ENCODE measurements around the gene PTH1R. TPM values are rescaled to one million over a fixed set of nuclear protein-coding genes. Genes with fewer than 3 reads are reported as not detected.

The PTH1R gene
- polyA plus RNA-seq, 1 donor (not counting 4 experiments of a cell fraction or from before 2014, with no cell fraction given): not detected

DNA sequence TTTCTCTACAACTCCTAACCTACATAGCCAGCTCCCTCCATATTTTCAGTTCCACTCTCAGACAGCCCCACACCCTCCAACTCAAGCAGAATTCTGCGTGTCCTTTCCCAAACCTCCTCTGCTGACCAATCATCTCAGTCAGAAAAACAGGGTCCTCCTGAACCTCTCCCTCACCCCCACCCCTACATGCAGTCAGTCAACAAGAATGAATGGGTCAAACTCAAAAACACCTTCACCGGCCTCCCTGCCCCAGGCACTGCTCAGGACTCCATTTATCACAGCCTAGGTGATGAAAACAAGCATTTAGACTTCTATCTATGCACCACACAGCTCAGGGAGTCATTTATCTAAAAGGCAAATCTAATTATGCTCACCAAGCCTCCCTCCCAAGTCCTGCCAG is 46.7 kb upstream of the PTH1R start:
- H3K79me2 ChIP-seq (ENCODE audit: control insufficient read depth, insufficient read depth, low read length): no peaks in the 10 kb centered on the region
- H4K20me1 ChIP-seq (ENCODE audit: control insufficient read depth, extremely low read depth, insufficient read depth, low read length): no peaks in the 10 kb centered on the region
- no peak overlapping the region for H3K27ac ChIP-seq (ENCODE audit: control insufficient read depth, insufficient read depth, low read length)
- no peaks in the 10 kb centered on the region for H3K9me3 ChIP-seq (ENCODE audit: control insufficient read depth, low read depth, low read length)
- no peak overlapping the region for H3K4me3 ChIP-seq (ENCODE audit: control insufficient read depth in 2 of 3, extremely low read depth in 1 of 3, insufficient read depth in 2 of 3, low read depth in 1 of 3, low read length in 3 of 3)
- TF ChIP-seq EZH2 (IDR thresholded peaks at IDR 0.05; ENCODE audit: low read length) (no peak), CTCF (optimal IDR thresholded peaks at IDR 0.05 in 1 of 3, IDR thresholded peaks at IDR 0.05 in 1 of 3, conservative IDR thresholded peaks at IDR 0.05 in 1 of 3; ENCODE audit: extremely low read depth in 1 of 3, insufficient read depth in 2 of 3, low read length in 3 of 3) (no peak)
- DNase-seq (ENCODE audit: low read depth, low spot score) (no peak), FAIRE-seq (no peak)
- H3K9ac ChIP-seq (ENCODE audit: control insufficient read depth, extremely low read depth, insufficient read depth, low read length): no peak overlapping the region
- no peaks in the 10 kb centered on the region for H3K4me1 ChIP-seq (ENCODE audit: control insufficient read depth, extremely low read depth, insufficient read depth, low read length)
- dilution Hi-C loops (cut with MboI; ENCODE audit: extremely low pct_ligation_motif_present, low sequenced_read_pairs): no loop called here
- H3K27me3 ChIP-seq (ENCODE audit: control insufficient read depth, extremely low read depth, insufficient read depth, low read length): no peaks in the 10 kb centered on the region
- no peak overlapping the region for H2AFZ ChIP-seq (ENCODE audit: control insufficient read depth, low read length)
- no peaks in the 10 kb centered on the region for H3K36me3 ChIP-seq (ENCODE audit: control insufficient read depth in 2 of 2, extremely low read depth in 1 of 2, insufficient read depth in 2 of 2, low read length in 2 of 2)
- no peaks in the 10 kb centered on the region for H3K9me1 ChIP-seq (ENCODE audit: control insufficient read depth, extremely low read depth, insufficient read depth, low read length)
- H3K4me2 ChIP-seq (ENCODE audit: control insufficient read depth, extremely low read depth, insufficient read depth, low read depth, low read length): no peak overlapping the region

- TF ChIP-seq EZH2 (IDR thresholded peaks at IDR 0.05; ENCODE audit: low read length) (no peak), CTCF (optimal IDR thresholded peaks at IDR 0.05 in 1 of 3, IDR thresholded peaks at IDR 0.05 in 1 of 3, conservative IDR thresholded peaks at IDR 0.05 in 1 of 3; ENCODE audit: extremely low read depth in 1 of 3, insufficient read depth in 2 of 3, low read length in 3 of 3) (no peak)
- Histone ChIP-seq H3K9me1 (ENCODE audit: control insufficient read depth, extremely low read depth, insufficient read depth, low read length) (no peaks in the 10 kb centered on the region), H3K9me3 (ENCODE audit: control insufficient read depth, low read depth, low read length) (no peaks in the 10 kb centered on the region), H3K79me2 (ENCODE audit: control insufficient read depth, insufficient read depth, low read length) (no peaks in the 10 kb centered on the region), H3K36me3 (ENCODE audit: control insufficient read depth in 2 of 2, extremely low read depth in 1 of 2, insufficient read depth in 2 of 2, low read length in 2 of 2) (no peaks in the 10 kb centered on the region), H3K4me1 (ENCODE audit: control insufficient read depth, extremely low read depth, insufficient read depth, low read length) (no peaks in the 10 kb centered on the region), H4K20me1 (ENCODE audit: control insufficient read depth, extremely low read depth, insufficient read depth, low read length) (no peaks in the 10 kb centered on the region), H3K4me3 (ENCODE audit: control insufficient read depth in 2 of 3, extremely low read depth in 1 of 3, insufficient read depth in 2 of 3, low read depth in 1 of 3, low read length in 3 of 3) (no peak overlapping the region), H3K4me2 (ENCODE audit: control insufficient read depth, extremely low read depth, insufficient read depth, low read depth, low read length) (no peak overlapping the region), H2AFZ (ENCODE audit: control insufficient read depth, low read length) (no peak overlapping the region), H3K9ac (ENCODE audit: control insufficient read depth, extremely low read depth, insufficient read depth, low read length) (no peak overlapping the region), H3K27me3 (ENCODE audit: control insufficient read depth, extremely low read depth, insufficient read depth, low read length) (no peaks in the 10 kb centered on the region), H3K27ac (ENCODE audit: control insufficient read depth, insufficient read depth, low read length) (no peak overlapping the region)
- no peak for DNase-seq (ENCODE audit: low read depth, low spot score)
- FAIRE-seq: no peak
- dilution Hi-C loops (cut with MboI; ENCODE audit: extremely low pct_ligation_motif_present, low sequenced_read_pairs): no loop called here
Measured at GRCh38 chr3:46831316-46831715, 46.2 kb upstream of the PTH1R start.
